Heart left ventricle (tissue), 16 donors: ENCODE data around the gene NMNAT2. TPM values are rescaled to one million over a fixed set of nuclear protein-coding genes. Genes with fewer than 3 reads are reported as not detected.

Experiments used
- ATAC-seq, 4 donors: fragments of 200-7000 bp; cut with Tn5 transposase; one replicate each; pipeline ENCODE4 v1.9.1; 2020 to 2022; ENCODE audit warnings: moderate library complexity in 4 of 4, mild to moderate bottlenecking in 3 of 4, moderate number of reproducible peaks in 1 of 4
- DNase-seq, 5 donors: peaks; one replicate each; pipeline ENCODE4 v3.0.0-alpha.2; 2020
- H3K27ac ChIP-seq, 12 donors: fragments of 200-600 bp; sonication (generic) in 4 of 12; one replicate each; pipeline versions ENCODE4 v1.5.0 to v1.8.0; 2016 to 2022; ENCODE audit warnings: mild to moderate bottlenecking in 2 of 12
- H3K27me3 ChIP-seq, 9 donors: fragments of 200-600 bp; sonication (generic) in 2 of 9; one replicate each; pipeline versions ENCODE4 v1.5.1 to v1.8.0; 2016 to 2022; ENCODE audit warnings: mild to moderate bottlenecking in 3 of 9
- H3K36me3 ChIP-seq, 9 donors: fragments of 200-600 bp; sonication (generic) in 2 of 9; one replicate each; pipeline versions ENCODE4 v1.5.0 to v1.8.0; 2018 to 2022; ENCODE audit warnings: mild to moderate bottlenecking in 2 of 9
- H3K4me1 ChIP-seq, 12 donors: fragments of 200-600 bp; sonication (generic) in 4 of 12; one replicate each; pipeline versions ENCODE4 v1.5.0 to v1.8.0; 2016 to 2022; ENCODE audit warnings: mild to moderate bottlenecking in 3 of 12
- H3K4me3 ChIP-seq, 12 donors: fragments of 200-600 bp; sonication (generic) in 4 of 12; one replicate each; pipeline versions ENCODE4 v1.5.0 to v1.8.0; 2017 to 2022; ENCODE audit warnings: mild to moderate bottlenecking in 9 of 12, moderate library complexity in 4 of 12
- H3K9me3 ChIP-seq, 12 donors: fragments of 200-600 bp; sonication (generic) in 4 of 12; one replicate each; pipeline versions ENCODE4 v1.5.0 to v1.8.0; 2016 to 2022; ENCODE audit warnings: mild to moderate bottlenecking in 1 of 12
- POLR2A ChIP-seq, 2 donors: fragments of 450-650 bp; IDR thresholded peaks; one replicate each; pipeline ENCODE4 v1.6.1; 2017; ENCODE audit warnings: antibody characterized with exemption in 2 of 2, mild to moderate bottlenecking in 2 of 2, moderate library complexity in 2 of 2
- WGBS, 4 donors: extraction: QIAGEN DNeasy Blood & Tissue Kit in 2 of 4; methylation state at CpG; one replicate each; pipeline versions ENCODE4 v1.1.5 to v1.1.7; 2013 to 2018; 5-methylcytosine and 5-hydroxymethylcytosine counted together
- intact Hi-C, 10 donors: fragments of 100-400 bp; cut with DNase I; formaldehyde crosslinking; loops; one replicate each; pipeline versions ENCODE4 v1.11.1 to v1.14.2; 2022
- polyA plus RNA-seq, 2 donors: library from polyadenylated mRNA; stranded (reverse); fragments of 200-250 nt; gene quantifications; one replicate each; pipeline ENCODE4 v1.2.3, GENCODE V29; 2013
- total RNA-seq, 9 donors: library from RNA; depleted of rRNA in 2 of 9; stranded (reverse); fragments of >200 nt in 2 of 9; fragmentation: NEBNext Ultra II Directional in 3 of 9; extraction: Animal tissue kit (Norgen Biotek cat#: 25700) in 3 of 9; gene quantifications; one replicate each; pipeline versions ENCODE4 v1.1.0 to v1.2.4, GENCODE V29; 2016 to 2023
- TF ChIP-seq, protein P1 (sequence below), 12 donors: fragments of 200-600 bp; sonication (generic) in 4 of 12; IDR thresholded peaks; one replicate each; pipeline versions ENCODE4 v1.5.0 to v1.8.0; 2018 to 2022; ENCODE audit warnings: antibody characterized with exemption in 12 of 12, mild to moderate bottlenecking in 5 of 12
- donor health status: ischemic (EF 13 %, LVEDD 7.1; RV severe dilation, severe dysfunction).
- donor health status: healthy with polysubstance abuse.
- donor health status: DM: no; HTN: yes; CAD: no.
- donor health status: DM: no; HTN: no; CAD: no.
- donor health status: ischemic (EF 25% LVEDD 6.9; RV normal size, moderate dysfunction).
- donor health status: ischemic (EF 25% LVEDD 5.7; RV mildly dilated, moderate dysfunction).
- donor health status: healthy.
- donor health status: DM: yes; HTN: yes; CAD: no.
- donor health status: ischemic (EF 35%, LVEDD 5.7; RV mildly dilated, moderate dysfunction).
- donor health status: nonischemic (EF 11% LVEDD 7.7; RV severe dilation, severe dysfunction).
- donor health status: DM: yes; HTN: yes; CAD: no.
- donor health status: PGD.
- donor health status: ischemic (EF 29% LVEDD 5.4; RV normal size, mild dysfunction).
- donor health status: nonischemic (EF 23%, LVEDD 6.1; RV moderate dilation, normal function).

NMNAT2 gene
- total and polyA plus RNA-seq, 11 donors = 0.53 to 5.1 (median 1.9) TPM

DNA sequence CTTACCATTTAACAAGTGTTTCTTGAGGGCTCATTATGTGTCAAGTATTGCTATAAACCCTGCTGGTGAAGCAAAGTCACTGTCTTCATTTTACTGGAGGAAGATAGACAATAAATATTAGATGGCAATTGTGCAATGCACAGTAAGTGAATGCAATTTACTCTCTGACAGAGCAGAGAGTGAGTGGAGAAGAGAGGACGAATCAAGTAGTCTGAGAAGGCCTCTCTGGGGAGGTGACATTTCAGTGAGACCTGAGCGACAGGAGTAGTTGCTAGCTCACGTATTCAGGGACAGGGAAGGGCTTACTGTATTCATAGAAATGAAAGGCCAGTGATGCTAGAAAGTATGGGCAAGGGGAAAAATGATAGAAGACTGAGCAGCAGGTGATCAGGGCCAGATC lies 1.2 kb upstream of the NMNAT2 start:
- no peak overlapping the region for H3K4me3 ChIP-seq
- peaks cover 0 to 75% (median 20%) of the 10 kb centered on the region in 9 donors for H3K27me3 ChIP-seq
- H3K4me1 ChIP-seq = peaks cover 0 to 23% (median 16%) of the 10 kb centered on the region in 12 donors
- 79 to 86% (median 83%) methylated on average over 3 of the region's 3 CpGs for WGBS, 4 donors
- no peak overlapping the region for H3K27ac ChIP-seq
- no peaks in the 10 kb centered on the region for H3K9me3 ChIP-seq
- ATAC-seq (no peak), DNase-seq (no peak)
- H3K36me3 ChIP-seq = no peaks in the 10 kb centered on the region
- intact Hi-C loops = loop anchor here in 1 of 10 donors (5.0 kb wide), 2 partner anchors 72 to 137 kb away; no protein-coding TSS in a partner anchor
- TF ChIP-seq POLR2A (IDR thresholded peaks at IDR 0.05) = no peak
- TF ChIP-seq, protein P1, sequence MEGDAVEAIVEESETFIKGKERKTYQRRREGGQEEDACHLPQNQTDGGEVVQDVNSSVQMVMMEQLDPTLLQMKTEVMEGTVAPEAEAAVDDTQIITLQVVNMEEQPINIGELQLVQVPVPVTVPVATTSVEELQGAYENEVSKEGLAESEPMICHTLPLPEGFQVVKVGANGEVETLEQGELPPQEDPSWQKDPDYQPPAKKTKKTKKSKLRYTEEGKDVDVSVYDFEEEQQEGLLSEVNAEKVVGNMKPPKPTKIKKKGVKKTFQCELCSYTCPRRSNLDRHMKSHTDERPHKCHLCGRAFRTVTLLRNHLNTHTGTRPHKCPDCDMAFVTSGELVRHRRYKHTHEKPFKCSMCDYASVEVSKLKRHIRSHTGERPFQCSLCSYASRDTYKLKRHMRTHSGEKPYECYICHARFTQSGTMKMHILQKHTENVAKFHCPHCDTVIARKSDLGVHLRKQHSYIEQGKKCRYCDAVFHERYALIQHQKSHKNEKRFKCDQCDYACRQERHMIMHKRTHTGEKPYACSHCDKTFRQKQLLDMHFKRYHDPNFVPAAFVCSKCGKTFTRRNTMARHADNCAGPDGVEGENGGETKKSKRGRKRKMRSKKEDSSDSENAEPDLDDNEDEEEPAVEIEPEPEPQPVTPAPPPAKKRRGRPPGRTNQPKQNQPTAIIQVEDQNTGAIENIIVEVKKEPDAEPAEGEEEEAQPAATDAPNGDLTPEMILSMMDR (IDR thresholded peaks at IDR 0.05) = no peak

DNA sequence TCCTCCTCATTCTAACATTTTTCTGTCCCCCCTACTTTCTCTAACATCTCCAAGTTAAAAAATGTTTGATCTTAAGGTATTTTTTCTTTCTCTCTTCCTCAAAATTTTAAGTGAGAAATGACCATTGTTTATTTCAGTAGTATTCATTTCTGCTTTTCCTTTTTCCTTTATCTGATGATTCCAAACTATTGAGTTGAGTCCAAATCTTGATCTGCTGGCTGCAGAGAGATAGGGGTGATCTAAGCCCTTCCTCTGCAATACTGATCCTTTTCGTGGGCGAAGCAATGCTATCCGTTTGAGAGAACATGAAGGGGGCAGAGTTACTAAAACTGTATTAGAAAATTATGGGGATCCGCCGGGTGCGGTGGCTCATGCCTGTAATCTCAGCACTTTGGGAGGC lies 516 bp upstream of the NMNAT2 start:
- 73 to 83% (median 76%) methylated on average over 6 of the region's 6 CpGs for WGBS, 4 donors
- intact Hi-C loops = loop anchor here in 1 of 10 donors (5.0 kb wide), 2 partner anchors 71 to 136 kb away; no protein-coding TSS in a partner anchor
- H3K4me3 ChIP-seq = no peak overlapping the region

DNA sequence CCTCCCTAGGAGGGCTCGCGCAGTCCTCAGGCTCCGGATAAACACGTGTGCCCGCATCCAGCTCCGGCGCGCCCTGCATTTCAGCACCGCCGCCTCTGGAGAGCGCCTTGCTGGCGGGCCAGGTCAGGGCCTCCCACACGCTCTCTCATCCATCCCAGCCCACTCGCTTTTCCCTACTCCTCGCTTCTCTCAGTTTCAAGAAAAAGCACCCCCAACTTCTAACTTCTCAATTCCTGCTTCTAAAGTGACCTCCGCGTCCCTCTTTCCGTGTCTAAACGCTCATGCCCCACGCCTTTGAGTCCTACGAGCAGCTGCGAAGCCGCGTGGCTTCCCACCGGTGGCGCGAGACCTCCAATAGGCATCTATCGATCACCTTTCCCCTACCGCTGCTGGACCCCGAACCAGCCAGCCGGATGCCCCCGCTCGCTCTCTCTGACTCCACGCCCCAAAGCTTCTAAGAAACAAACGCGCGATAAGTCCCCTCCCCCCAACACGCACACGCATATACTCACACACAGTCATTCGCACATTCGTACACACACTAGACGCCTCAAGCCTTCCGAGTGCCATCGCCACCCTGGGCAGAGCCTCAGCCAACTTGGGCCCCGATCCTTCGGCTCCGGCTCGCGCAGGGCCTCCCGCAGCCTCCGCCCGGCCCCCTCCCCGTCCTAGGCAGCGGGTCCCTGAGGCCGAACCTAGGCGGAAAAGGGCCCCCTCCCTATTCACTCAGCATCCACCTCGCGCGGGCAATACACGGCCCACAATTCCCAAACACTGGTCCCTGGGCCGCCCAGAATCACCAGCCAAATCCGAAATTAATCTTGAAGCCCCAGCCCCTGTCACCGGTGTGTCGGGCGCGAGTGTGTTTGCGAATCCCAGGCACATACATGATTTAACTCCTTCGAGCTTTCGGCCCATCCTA lies 1.1 kb downstream of the NMNAT2 start:
- peak; percentile 80 to 98 (median 96) for ATAC-seq
- WGBS, 4 donors = 1 to 4% (median 2%) methylated on average over 55 to 69 of the region's 69 CpGs
- no peaks in the 10 kb centered on the region for H3K36me3 ChIP-seq
- peaks cover 0 to 73% (median 20%) of the 10 kb centered on the region in 9 donors for H3K27me3 ChIP-seq
- H3K27ac ChIP-seq = no peak overlapping the region
- intact Hi-C loops = loop anchor here in 1 of 10 donors (5.0 kb wide), 2 partner anchors 70 to 135 kb away; no protein-coding TSS in a partner anchor
- TF ChIP-seq, protein P1 (IDR thresholded peaks at IDR 0.05) = no peak
- no peak for TF ChIP-seq POLR2A (IDR thresholded peaks at IDR 0.05)
- no peaks in the 10 kb centered on the region for H3K9me3 ChIP-seq
- peak overlapping the region; percentile 17 to 54 (median 43) for H3K4me3 ChIP-seq
- peak; percentile 57 to 81 (median 65) for DNase-seq
- H3K4me1 ChIP-seq = peaks cover 0 to 23% (median 16%) of the 10 kb centered on the region in 12 donors

More for the DNA sequence above, 516 bp upstream of the NMNAT2 start:
- DNase-seq (no peak), ATAC-seq (no peak)
- no peak overlapping the region for H3K27ac ChIP-seq
- H3K27me3 ChIP-seq = peaks cover 0 to 75% (median 20%) of the 10 kb centered on the region in 9 donors
- peaks cover 0 to 23% (median 16%) of the 10 kb centered on the region in 12 donors for H3K4me1 ChIP-seq
- H3K9me3 ChIP-seq = no peaks in the 10 kb centered on the region
- TF ChIP-seq POLR2A (IDR thresholded peaks at IDR 0.05) = no peak
- TF ChIP-seq, protein P1 (IDR thresholded peaks at IDR 0.05) = no peak
- H3K36me3 ChIP-seq = no peaks in the 10 kb centered on the region

DNA sequence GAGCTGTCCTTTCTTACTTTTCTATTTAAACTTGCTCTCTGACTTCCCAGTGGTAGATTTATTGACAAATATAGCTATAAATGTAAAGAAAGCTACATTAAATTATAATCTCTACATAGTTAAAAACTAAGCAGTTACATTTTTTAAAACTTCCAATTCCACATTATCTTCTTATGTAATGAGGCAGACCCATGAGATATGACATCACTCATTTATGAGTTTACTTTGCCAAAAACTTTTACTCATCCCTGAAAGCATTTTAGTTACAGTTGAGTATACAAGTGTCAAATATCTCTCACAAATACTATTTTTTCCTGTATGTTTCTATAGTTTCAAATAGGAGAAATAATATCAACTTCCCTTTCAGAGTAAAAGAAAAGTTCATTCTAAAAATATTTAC lies 3.8 kb downstream of the NMNAT2 start:
- Histone ChIP-seq H3K27ac (no peak overlapping the region), H3K4me1 (peaks cover 0 to 23% (median 16%) of the 10 kb centered on the region in 12 donors), H3K9me3 (no peaks in the 10 kb centered on the region), H3K4me3 (no peak overlapping the region), H3K36me3 (no peaks in the 10 kb centered on the region), H3K27me3 (peaks cover 0 to 47% (median 20%) of the 10 kb centered on the region in 9 donors)
- TF ChIP-seq, protein P1 (IDR thresholded peaks at IDR 0.05) = no peak
- no peak for TF ChIP-seq POLR2A (IDR thresholded peaks at IDR 0.05)
- no peak for DNase-seq
- intact Hi-C loops = no loop called here
- no peak for ATAC-seq
